Common myeloid progenitor, CD34-positive (primary cell): ENCODE measurements around the gene PTH2.
A peak's percentile ranks its signal among the peaks of the same experiment; 100 is the strongest.
"Not testable (repeated sequence)": the region's sequence is repeated elsewhere in the genome, so short reads cannot be mapped to it uniquely, and the experiment has no call there.

ENCODE experiments used
- CTCF ChIA-PET: fragments of 350-600 bp; sonication (Branson Sonifier 250); formaldehyde crosslinking; loops from one replicate; lab custom pipeline; 2021; ENCODE audit warnings: antibody characterized with exemption; lab: Charles Lee
- POLR2A ChIA-PET: fragments of 350-600 bp; sonication (Branson Sonifier 250); formaldehyde crosslinking; loops from one replicate; lab custom pipeline; 2021; ENCODE audit warnings: antibody characterized with exemption; lab: Charles Lee
- DNase-seq, 3 donors: peaks; one replicate each; pipeline versions ENCODE4 v3.0.0 to v3.0.0-alpha.2; 2013
- H3K27ac ChIP-seq, 2 experiments: 1 replicate in 1 of 2; 2 replicates in 1 of 2; pipeline ENCODE4 v1.7.0; 2013; ENCODE audit warnings: inconsistent platforms in 2 of 2, low read length in 2 of 2, mild to moderate bottlenecking in 2 of 2, low read depth in 1 of 2, moderate library complexity in 1 of 2; ENCODE audit not compliant: severe bottlenecking in 2 of 2, insufficient read depth in 1 of 2, poor library complexity in 1 of 2
- H3K27me3 ChIP-seq, 5 experiments: replicated peaks in 2 of 5; 1 replicate in 3 of 5; 2 replicates in 2 of 5; pipeline versions ENCODE4 v1.6.1 to v1.7.0; 2013; ENCODE audit warnings: low read length in 4 of 5, mild to moderate bottlenecking in 2 of 5, moderate library complexity in 2 of 5, inconsistent platforms in 1 of 5; ENCODE audit not compliant: insufficient read depth in 5 of 5, control insufficient read depth in 4 of 5
- H3K36me3 ChIP-seq, 4 experiments: 1 replicate in 2 of 4; 2 replicates in 2 of 4; pipeline versions ENCODE4 v1.6.1 to v1.7.0; 2013; ENCODE audit warnings: low read length in 3 of 4, control low read depth in 1 of 4, mild to moderate bottlenecking in 1 of 4; ENCODE audit not compliant: control insufficient read depth in 4 of 4, insufficient read depth in 4 of 4
- H3K4me1 ChIP-seq, 4 experiments: 1 replicate in 3 of 4; 2 replicates in 1 of 4; pipeline versions ENCODE4 v1.6.1 to v1.7.1; 2013; ENCODE audit warnings: low read length in 3 of 4, mild to moderate bottlenecking in 3 of 4, control low read depth in 1 of 4, inconsistent platforms in 1 of 4, moderate library complexity in 1 of 4; ENCODE audit not compliant: control insufficient read depth in 4 of 4, insufficient read depth in 4 of 4; ENCODE audit errors: control extremely low read depth in 1 of 4
- H3K4me3 ChIP-seq, 7 experiments: 1 replicate in 4 of 7; 2 replicates in 3 of 7; pipeline versions ENCODE4 v1.5.1 to v1.7.0; 2013; ENCODE audit warnings: mild to moderate bottlenecking in 7 of 7, low read length in 6 of 7, moderate library complexity in 6 of 7, inconsistent platforms in 2 of 7, low read depth in 2 of 7, control low read depth in 1 of 7; ENCODE audit not compliant: insufficient read depth in 4 of 7, control insufficient read depth in 1 of 7; ENCODE audit errors: extremely low read depth in 1 of 7
- H3K9me3 ChIP-seq, 5 experiments: 1 replicate in 4 of 5; 2 replicates in 1 of 5; pipeline versions ENCODE4 v1.6.1 to v1.7.1; 2013; ENCODE audit warnings: low read length in 4 of 5, mild to moderate bottlenecking in 2 of 5, inconsistent platforms in 1 of 5, low read depth in 1 of 5, moderate library complexity in 1 of 5; ENCODE audit not compliant: control insufficient read depth in 4 of 5, insufficient read depth in 2 of 5; ENCODE audit errors: control extremely low read depth in 1 of 5
- WGBS: methylation state at CpG from one replicate; pipeline ENCODE4 v1.1.5; 2013; ENCODE audit not compliant: insufficient coverage; 5-methylcytosine and 5-hydroxymethylcytosine counted together

Gene PTH2

DNA sequence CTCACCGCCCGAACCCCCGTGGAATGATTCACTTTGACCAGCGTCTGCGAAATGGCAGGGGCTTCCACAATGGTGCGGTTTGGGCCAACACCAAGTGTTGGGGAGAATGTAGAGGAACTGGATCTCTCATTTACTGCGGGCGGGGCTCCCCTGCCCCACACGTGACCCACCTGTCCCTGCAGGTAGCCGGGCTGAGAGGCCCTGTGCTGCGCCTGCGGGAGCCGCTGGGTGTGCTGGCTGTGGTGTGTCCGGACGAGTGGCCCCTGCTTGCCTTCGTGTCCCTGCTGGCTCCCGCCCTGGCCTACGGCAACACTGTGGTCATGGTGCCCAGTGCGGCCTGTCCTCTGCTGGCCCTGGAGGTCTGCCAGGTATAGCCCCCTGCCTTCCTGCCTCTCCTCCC is 45.0 kb upstream of the PTH2 start:
- H3K27me3 ChIP-seq, result no peaks in the 10 kb centered on the region

DNA sequence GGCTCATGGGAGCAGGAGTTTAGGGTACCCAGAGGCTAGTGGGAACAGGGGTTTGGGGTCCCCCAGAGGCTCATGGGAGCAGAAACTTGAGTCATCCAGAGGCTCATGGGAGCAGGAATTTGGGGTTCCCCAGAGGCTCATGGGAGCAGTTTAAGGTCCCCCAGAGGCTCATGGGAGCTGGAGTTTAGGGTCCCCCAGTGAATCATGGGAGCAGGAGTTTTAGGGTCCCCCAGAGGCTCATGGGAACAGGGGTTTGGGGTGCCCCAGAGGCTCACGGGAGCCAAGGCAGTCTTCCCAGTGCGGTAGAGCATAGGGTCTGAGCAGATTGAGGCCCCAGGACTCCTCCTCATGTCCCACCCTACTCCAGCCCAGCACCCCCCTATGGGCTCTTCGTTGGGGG is 42.1 kb upstream of the PTH2 start:
- Histone ChIP-seq H3K4me3 (no peak overlapping the region), H3K9me3 (no peaks in the 10 kb centered on the region), H3K27me3 (no peaks in the 10 kb centered on the region), H3K27ac (no peak overlapping the region), H3K4me1 (peaks cover 0 to 23% (median 20%) of the 10 kb centered on the region in 4 experiments), H3K36me3 (peaks cover 2 to 37% (median 20%) of the 10 kb centered on the region in 4 experiments)
- ChIA-PET CTCF (interaction anchor here (0.7 to 2.5 kb wide), 4 partner anchors 8 to 105 kb away, joined by 3 to 9 read pairs (median 3); partner anchors contain the start of gene FLT3LG), POLR2A (no interaction called here)
- no peak for DNase-seq
- WGBS, result 92% methylated on average over 2 of the region's 3 CpGs

More for the DNA sequence above, 45.0 kb upstream of the PTH2 start:
- Histone ChIP-seq H3K4me1 (peaks cover 4 to 40% (median 39%) of the 10 kb centered on the region in 4 experiments), H3K36me3 (peaks cover 2 to 29% (median 18%) of the 10 kb centered on the region in 4 experiments), H3K9me3 (no peaks in the 10 kb centered on the region), H3K27ac (peak overlapping the region in 1 of 2 experiments; percentile 61), H3K4me3 (no peak overlapping the region)
- no peak for DNase-seq
- ChIA-PET CTCF (interaction anchor here (0.6 kb wide), 1 partner anchor 206 kb away, joined by 5 read pairs; no protein-coding TSS in a partner anchor), POLR2A (no interaction called here)
- 98% methylated on average over 16 of the region's 19 CpGs for WGBS

GRCh38 chr19:49463960-49464740 is 40.9 kb upstream of the PTH2 start:
- peaks cover 2 to 47% (median 28%) of the 10 kb centered on the region in 4 experiments for H3K36me3 ChIP-seq
- H3K27me3 ChIP-seq, result no peaks in the 10 kb centered on the region
- WGBS, result 96% methylated on average over 37 of the region's 39 CpGs
- H3K9me3 ChIP-seq, result no peaks in the 10 kb centered on the region
- DNase-seq, result no peak
- H3K27ac ChIP-seq, result no peak overlapping the region
- H3K4me1 ChIP-seq, result peaks cover 0 to 12% (median 11%) of the 10 kb centered on the region in 4 experiments
- ChIA-PET POLR2A (no interaction called here), CTCF (interaction anchor here (0.8 to 2.5 kb wide), 2 partner anchors 8 to 107 kb away, joined by 3 to 9 read pairs; no protein-coding TSS in a partner anchor)
- H3K4me3 ChIP-seq, result no peak overlapping the region

DNA sequence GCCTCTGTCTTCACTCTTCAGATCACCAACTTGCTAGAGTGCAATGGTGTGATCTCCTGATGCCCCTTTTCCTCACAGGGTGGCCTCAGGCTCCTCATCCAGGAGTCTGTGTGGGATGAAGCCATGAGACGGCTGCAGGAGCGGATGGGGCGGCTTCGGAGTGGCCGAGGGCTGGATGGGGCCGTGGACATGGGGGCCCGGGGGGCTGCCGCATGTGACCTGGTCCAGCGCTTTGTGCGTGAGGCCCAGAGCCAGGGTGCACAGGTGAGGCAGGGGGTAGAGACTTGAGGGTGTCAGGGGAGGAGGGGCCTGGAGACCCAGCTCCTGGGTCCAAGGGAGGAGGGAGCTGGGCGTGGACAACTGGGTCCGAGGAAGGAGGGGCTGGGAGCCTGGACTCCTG is 39.3 kb upstream of the PTH2 start:
- 98% methylated on average over 10 of the region's 12 CpGs for WGBS
- DNase-seq, result no peak
- Histone ChIP-seq H3K4me3 (no peak overlapping the region), H3K36me3 (peaks cover 5 to 54% (median 30%) of the 10 kb centered on the region in 4 experiments), H3K27ac (no peak overlapping the region), H3K4me1 (no peaks in the 10 kb centered on the region), H3K9me3 (no peaks in the 10 kb centered on the region), H3K27me3 (no peaks in the 10 kb centered on the region)
- POLR2A ChIA-PET, result no interaction called here
- CTCF ChIA-PET, result no interaction called here

DNA sequence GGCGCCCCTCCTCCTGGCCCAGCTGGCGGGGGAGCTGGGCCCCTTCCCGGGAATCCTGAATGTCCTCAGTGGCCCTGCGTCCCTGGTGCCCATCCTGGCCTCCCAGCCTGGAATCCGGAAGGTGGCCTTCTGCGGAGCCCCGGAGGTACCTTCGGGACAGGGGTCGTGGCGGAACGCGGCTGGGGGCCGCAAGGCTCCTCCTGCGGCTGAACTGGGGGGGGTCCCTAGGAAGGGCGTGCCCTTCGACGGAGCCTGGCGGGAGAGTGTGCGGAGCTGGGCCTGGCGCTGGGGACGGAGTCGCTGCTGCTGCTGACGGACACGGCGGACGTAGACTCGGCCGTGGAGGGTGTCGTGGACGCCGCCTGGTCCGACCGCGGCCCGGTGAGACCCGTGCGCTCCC is 38.4 kb upstream of the PTH2 start:
- WGBS, result 97% methylated on average over 23 of the region's 37 CpGs
- ChIA-PET POLR2A (no interaction called here), CTCF (interaction anchor here (3.0 kb wide), 1 partner anchor 11 kb away, joined by 9 read pairs; the partner anchor contains the start of gene FLT3LG)

GRCh38 chr19:49461130-49461529 is 37.9 kb upstream of the PTH2 start:
- POLR2A ChIA-PET, H3K27me3 ChIP-seq, H3K4me3 ChIP-seq, H3K27ac ChIP-seq, DNase-seq, H3K4me1 ChIP-seq, H3K9me3 ChIP-seq: not testable (repeated sequence)
- H3K36me3 ChIP-seq, result peaks cover 2 to 54% (median 30%) of the 10 kb centered on the region in 4 experiments
- CTCF ChIA-PET, result interaction anchor here (3.0 kb wide), 1 partner anchor 12 kb away, joined by 9 read pairs; the partner anchor contains the start of gene FLT3LG
- WGBS, result no CpG with 5 or more reads among the region's 1 CpG

More for the DNA sequence above, 38.4 kb upstream of the PTH2 start:
- H3K27ac ChIP-seq, result no peak overlapping the region
- no peak overlapping the region for H3K4me3 ChIP-seq
- H3K36me3 ChIP-seq, result peaks cover 2 to 54% (median 30%) of the 10 kb centered on the region in 4 experiments
- no peak for DNase-seq
- no peaks in the 10 kb centered on the region for H3K27me3 ChIP-seq
- no peaks in the 10 kb centered on the region for H3K4me1 ChIP-seq
- H3K9me3 ChIP-seq, result no peaks in the 10 kb centered on the region

DNA sequence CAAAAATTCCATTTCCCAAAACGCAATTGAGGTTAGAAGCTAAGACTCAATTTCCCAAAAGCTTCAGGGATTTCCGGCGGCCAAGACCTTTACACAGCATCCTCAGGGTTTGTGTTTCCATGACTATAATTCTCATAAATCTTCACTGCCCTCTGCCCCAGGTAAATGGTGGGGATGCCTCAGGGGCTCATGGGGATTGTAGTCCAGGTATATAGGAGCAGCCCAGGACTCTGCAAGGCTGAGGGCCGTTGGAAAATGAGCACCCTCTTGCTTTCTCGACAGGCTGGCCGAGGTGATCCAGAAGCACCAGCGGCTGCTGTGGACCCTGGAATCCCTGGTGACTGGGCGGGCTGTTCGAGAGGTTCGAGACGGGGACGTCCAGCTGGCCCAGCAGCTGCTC is 36.1 kb upstream of the PTH2 start:
- Histone ChIP-seq H3K36me3 (peaks cover 2 to 42% (median 20%) of the 10 kb centered on the region in 4 experiments), H3K4me3 (no peak overlapping the region), H3K4me1 (peaks cover 0 to 3% (median 1%) of the 10 kb centered on the region in 4 experiments), H3K27ac (no peak overlapping the region), H3K27me3 (no peaks in the 10 kb centered on the region), H3K9me3 (no peaks in the 10 kb centered on the region)
- POLR2A ChIA-PET, result no interaction called here
- CTCF ChIA-PET, result interaction anchor here (1.9 to 3.0 kb wide), 2 partner anchors 11 to 14 kb away, joined by 9 to 10 read pairs; partner anchors contain the start of gene FLT3LG
- 89% methylated on average over 10 of the region's 12 CpGs for WGBS
- no peak for DNase-seq
